Measurements from ENCODE around the gene PNPLA7.

PNPLA7 gene

DNA sequence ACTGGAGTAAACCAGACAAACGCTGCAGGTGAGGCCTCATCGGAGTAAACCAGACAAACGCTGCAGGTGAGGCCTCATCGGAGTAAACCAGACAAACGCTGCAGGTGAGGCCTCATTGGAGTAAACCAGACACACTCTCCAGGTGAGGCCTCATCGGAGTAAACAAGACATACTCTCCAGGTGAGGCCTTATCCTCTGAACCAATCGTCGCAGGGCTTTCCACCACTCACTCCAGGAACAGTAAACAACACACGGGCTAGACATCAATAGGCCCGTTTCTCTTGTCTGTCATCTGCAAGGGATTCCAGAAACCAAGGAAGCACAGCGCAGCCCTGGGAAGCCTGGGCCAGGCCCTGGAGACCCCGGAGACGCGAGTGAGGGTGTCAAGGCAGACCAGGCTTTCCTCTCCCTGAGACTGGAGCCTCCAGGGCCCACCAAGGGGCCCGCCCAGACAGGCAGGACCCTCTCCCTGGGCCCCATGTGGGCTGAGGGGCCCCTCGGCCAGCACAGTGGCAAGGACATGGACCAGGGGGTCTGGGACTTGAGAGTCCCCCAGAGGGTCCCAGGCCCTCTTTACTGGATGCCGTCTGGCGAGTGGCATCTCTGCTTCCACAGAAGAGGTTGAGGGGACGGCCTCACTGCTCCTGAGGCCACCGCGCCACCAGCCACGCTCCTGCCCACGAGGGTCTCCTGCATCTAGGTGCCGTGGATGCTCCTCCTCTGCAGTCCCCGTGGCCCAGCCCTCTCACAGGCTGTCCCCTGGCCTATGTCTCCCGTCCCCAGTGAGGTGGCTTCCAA lies 64.7 kb downstream of the PNPLA7 start (continued):
- TF ChIP-seq, protein P1, sequence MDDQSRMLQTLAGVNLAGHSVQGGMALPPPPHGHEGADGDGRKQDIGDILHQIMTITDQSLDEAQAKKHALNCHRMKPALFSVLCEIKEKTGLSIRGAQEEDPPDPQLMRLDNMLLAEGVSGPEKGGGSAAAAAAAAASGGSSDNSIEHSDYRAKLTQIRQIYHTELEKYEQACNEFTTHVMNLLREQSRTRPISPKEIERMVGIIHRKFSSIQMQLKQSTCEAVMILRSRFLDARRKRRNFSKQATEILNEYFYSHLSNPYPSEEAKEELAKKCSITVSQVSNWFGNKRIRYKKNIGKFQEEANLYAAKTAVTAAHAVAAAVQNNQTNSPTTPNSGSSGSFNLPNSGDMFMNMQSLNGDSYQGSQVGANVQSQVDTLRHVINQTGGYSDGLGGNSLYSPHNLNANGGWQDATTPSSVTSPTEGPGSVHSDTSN (CRISPR knock-in tag; IDR thresholded peaks at IDR 0.05), result no peak
- TF ChIP-seq ZSCAN30 (tag by site-specific recombination; IDR thresholded peaks at IDR 0.05), result no peak

DNA sequence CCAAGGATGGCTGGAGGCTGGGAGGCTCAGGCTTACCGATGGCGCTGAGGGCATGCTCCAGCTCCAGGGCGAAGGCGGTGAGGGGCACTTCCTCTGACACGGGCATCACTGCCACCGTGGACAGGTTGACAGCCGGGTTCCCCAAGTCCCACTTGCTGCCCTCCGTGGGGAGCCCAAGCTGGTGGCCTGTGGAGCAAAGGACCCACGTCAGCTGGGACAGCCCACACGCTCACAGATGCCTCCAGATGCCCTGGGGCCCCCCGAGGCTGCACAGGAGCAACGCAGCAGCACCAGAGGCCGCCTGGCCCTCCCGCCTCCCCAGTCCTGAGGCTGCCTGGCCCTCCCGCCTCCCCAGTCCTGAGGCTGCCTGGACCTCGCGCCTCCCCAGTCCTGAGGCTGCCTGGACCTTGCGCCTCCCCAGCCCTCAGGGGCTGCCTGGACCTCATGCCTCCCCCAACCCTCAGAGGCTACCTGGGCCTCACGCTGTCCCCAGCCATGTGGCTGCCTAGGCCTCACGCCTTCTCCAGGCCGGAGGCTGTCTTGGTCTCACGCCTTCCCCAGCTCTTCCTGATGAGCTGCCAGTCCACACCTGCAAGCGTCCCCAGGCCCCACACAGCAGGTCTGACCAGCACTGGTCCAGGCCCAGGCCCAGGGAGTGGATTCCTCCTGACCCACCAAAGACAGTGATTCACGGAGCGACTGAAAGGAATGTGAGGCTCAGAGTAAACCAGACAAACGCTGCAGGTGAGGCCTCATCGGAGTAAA lies 65.5 kb downstream of the PNPLA7 start:
- no peak for TF ChIP-seq ZNF311 (tag by site-specific recombination; IDR thresholded peaks at IDR 0.05; ENCODE audit: borderline replicate concordance)
- TF ChIP-seq, protein P2, sequence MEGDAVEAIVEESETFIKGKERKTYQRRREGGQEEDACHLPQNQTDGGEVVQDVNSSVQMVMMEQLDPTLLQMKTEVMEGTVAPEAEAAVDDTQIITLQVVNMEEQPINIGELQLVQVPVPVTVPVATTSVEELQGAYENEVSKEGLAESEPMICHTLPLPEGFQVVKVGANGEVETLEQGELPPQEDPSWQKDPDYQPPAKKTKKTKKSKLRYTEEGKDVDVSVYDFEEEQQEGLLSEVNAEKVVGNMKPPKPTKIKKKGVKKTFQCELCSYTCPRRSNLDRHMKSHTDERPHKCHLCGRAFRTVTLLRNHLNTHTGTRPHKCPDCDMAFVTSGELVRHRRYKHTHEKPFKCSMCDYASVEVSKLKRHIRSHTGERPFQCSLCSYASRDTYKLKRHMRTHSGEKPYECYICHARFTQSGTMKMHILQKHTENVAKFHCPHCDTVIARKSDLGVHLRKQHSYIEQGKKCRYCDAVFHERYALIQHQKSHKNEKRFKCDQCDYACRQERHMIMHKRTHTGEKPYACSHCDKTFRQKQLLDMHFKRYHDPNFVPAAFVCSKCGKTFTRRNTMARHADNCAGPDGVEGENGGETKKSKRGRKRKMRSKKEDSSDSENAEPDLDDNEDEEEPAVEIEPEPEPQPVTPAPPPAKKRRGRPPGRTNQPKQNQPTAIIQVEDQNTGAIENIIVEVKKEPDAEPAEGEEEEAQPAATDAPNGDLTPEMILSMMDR (tag by site-specific recombination; IDR thresholded peaks at IDR 0.05), result no peak
- TF ChIP-seq SALL2 (tag by site-specific recombination; IDR thresholded peaks at IDR 0.05; ENCODE audit: borderline replicate concordance), result no peak
- no peak for TF ChIP-seq ZNF629 (tag by site-specific recombination; IDR thresholded peaks at IDR 0.05)
- TF ChIP-seq ZBTB17 (tag by site-specific recombination; IDR thresholded peaks at IDR 0.05), result no peak
- TF ChIP-seq ZSCAN23 (tag by site-specific recombination; IDR thresholded peaks at IDR 0.05), result no peak
- TF ChIP-seq ZNF169 (tag by site-specific recombination; IDR thresholded peaks at IDR 0.05), result no peak
- TF ChIP-seq, protein P3, sequence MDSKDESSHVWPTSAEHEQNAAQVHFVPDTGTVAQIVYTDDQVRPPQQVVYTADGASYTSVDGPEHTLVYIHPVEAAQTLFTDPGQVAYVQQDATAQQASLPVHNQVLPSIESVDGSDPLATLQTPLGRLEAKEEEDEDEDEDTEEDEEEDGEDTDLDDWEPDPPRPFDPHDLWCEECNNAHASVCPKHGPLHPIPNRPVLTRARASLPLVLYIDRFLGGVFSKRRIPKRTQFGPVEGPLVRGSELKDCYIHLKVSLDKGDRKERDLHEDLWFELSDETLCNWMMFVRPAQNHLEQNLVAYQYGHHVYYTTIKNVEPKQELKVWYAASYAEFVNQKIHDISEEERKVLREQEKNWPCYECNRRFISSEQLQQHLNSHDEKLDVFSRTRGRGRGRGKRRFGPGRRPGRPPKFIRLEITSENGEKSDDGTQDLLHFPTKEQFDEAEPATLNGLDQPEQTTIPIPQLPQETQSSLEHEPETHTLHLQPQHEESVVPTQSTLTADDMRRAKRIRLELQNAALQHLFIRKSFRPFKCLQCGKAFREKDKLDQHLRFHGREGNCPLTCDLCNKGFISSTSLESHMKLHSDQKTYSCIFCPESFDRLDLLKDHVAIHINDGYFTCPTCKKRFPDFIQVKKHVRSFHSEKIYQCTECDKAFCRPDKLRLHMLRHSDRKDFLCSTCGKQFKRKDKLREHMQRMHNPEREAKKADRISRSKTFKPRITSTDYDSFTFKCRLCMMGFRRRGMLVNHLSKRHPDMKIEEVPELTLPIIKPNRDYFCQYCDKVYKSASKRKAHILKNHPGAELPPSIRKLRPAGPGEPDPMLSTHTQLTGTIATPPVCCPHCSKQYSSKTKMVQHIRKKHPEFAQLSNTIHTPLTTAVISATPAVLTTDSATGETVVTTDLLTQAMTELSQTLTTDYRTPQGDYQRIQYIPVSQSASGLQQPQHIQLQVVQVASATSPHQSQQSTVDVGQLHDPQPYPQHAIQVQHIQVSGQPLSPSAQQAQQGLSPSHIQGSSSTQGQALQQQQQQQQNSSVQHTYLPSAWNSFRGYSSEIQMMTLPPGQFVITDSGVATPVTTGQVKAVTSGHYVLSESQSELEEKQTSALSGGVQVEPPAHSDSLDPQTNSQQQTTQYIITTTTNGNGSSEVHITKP (tag by site-specific recombination; IDR thresholded peaks at IDR 0.05), result no peak
- TF ChIP-seq ZNF37A (tag by site-specific recombination; IDR thresholded peaks at IDR 0.05), result no peak
- TF ChIP-seq, protein P4, sequence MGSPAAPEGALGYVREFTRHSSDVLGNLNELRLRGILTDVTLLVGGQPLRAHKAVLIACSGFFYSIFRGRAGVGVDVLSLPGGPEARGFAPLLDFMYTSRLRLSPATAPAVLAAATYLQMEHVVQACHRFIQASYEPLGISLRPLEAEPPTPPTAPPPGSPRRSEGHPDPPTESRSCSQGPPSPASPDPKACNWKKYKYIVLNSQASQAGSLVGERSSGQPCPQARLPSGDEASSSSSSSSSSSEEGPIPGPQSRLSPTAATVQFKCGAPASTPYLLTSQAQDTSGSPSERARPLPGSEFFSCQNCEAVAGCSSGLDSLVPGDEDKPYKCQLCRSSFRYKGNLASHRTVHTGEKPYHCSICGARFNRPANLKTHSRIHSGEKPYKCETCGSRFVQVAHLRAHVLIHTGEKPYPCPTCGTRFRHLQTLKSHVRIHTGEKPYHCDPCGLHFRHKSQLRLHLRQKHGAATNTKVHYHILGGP (tag by site-specific recombination; IDR thresholded peaks at IDR 0.05), result no peak
- TF ChIP-seq GFI1B (tag by site-specific recombination; IDR thresholded peaks at IDR 0.05), result no peak
- no peak for TF ChIP-seq ZNF221 (tag by site-specific recombination; IDR thresholded peaks at IDR 0.05; ENCODE audit: borderline replicate concordance)
- TF ChIP-seq ZNF175 (tag by site-specific recombination; IDR thresholded peaks at IDR 0.05), result no peak
- TF ChIP-seq IKZF3 (tag by site-specific recombination; IDR thresholded peaks at IDR 0.05), result no peak
- H3K27ac ChIP-seq (ENCODE audit: extremely low read depth, low read depth, low read length), result no peak overlapping the region
- H3K4me3 ChIP-seq (ENCODE audit: low read depth, low read length), result no peak overlapping the region
- ChIA-PET CTCF (no interaction called here), POLR2A (no interaction called here)
- no peaks in the 10 kb centered on the region for H3K9me3 ChIP-seq (ENCODE audit: control insufficient read depth, insufficient read depth, low read depth, low read length)
- no peaks in the 10 kb centered on the region for H3K36me3 ChIP-seq (ENCODE audit: control insufficient read depth in 2 of 2, insufficient read depth in 1 of 2, low read length in 2 of 2)
- H3K4me1 ChIP-seq (ENCODE audit: control insufficient read depth, insufficient read depth, low read length), result no peaks in the 10 kb centered on the region

Measured in HEK293 (cell line).